ENCODE measurements around the gene SMYD3. TPM values are rescaled to one million over a fixed set of nuclear protein-coding genes. Genes with fewer than 3 reads are reported as not detected.
"Not testable (repeated sequence)": the region's sequence is repeated elsewhere in the genome, so short reads cannot be mapped to it uniquely, and the experiment has no call there.

SMYD3 gene
- total RNA-seq, 1 donor from 2014 or later, result 17.3 TPM

- no peak for DNase-seq (ENCODE audit: low read depth in 2 of 2)
Measured at GRCh38 chr1:245742896-245743295, 764.2 kb downstream of the SMYD3 start.

- DNase-seq (ENCODE audit: low read depth in 2 of 2), result not testable (repeated sequence)
Measured at GRCh38 chr1:245740336-245740735, 766.7 kb downstream of the SMYD3 start.

DNA sequence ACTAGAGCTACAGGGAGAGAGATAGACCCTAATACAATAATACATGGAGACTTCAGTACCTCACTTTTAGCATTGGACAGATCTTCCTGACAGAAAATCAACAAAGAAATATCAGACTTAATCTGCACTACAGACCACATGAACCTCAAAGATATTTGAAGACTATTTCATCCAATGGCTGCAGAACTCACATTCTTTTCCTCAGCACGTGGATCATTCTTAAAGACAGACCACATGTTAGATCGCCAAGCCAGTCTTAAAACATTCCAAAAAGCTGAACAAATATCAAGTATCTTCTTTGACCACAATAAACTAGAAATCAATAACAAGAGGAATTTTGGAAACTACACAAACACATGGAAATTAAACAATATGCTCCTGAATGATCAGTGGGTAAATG, 776.3 kb downstream of the SMYD3 start:
- DNase-seq (ENCODE audit: low read depth in 2 of 2), result no peak

DNA sequence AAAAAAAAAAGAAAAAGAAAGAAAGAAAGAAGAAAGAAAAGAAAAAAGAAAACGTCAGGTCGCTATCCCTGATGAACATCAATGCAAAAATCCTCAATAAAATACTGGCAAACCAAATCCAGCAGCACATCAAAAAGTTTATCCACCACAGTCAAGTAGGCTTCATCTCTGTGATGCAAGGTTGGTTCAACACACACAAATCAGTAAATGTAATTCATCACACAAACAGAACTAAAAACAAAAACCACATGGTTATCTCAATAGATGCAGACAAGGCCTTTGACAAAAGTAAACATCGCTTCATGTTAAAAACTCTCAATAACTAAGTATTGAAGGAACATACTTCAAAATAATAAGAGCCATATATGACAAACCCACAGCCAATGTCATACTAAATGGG, 779.0 kb downstream of the SMYD3 start:
- not testable (repeated sequence) for DNase-seq (ENCODE audit: low read depth in 2 of 2)

GRCh38 chr1:245721488-245721887, 785.6 kb downstream of the SMYD3 start:
- DNase-seq (ENCODE audit: low read depth in 2 of 2), result no peak

DNA sequence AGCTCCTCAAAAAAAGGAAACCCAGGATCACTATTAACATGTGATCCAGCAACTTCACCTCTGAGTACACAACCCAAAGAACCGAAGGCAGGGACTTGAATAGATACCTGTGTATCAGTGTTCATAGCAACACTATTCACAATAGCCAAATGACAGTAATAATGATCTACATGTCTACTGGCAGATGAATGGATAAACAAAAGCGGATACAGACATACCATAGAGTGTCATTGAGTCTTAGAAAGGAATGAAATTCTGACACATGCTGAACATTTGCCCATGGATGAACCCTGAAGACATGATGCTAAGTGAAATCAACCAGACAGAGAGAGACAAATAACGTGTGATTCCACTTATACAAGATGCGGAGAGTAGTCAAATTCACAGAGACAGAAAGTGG, 788.1 kb downstream of the SMYD3 start:
- DNase-seq (ENCODE audit: low read depth in 2 of 2), result no peak

GRCh38 chr1:245718123-245718522, 789.0 kb downstream of the SMYD3 start:
- no peak for DNase-seq (ENCODE audit: low read depth in 2 of 2)

GRCh38 chr1:245717611-245718010, 789.5 kb downstream of the SMYD3 start:
- no peak for DNase-seq (ENCODE audit: low read depth in 2 of 2)

DNA sequence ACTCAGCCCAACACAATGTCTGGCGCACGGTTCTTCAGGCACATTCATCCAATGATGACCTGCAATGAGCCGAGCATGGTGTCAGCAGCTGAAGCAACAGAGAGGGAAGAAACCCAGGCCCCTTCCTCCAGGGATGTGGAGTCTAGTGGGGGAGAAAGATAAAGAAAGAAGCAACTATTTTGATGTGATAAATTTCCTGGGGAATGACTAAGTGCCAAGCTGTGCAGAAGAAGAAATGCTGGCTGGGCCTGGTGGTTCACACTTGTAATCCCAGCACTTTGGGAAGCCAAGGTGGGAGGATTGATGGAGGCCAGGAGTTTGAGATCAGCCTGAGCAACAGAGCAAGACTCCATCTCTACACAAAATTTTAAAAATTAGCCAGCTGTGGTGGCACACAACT, 790.5 kb downstream of the SMYD3 start:
- DNase-seq (ENCODE audit: low read depth in 2 of 2), result no peak

- peak in 1 of 2 donors; percentile 4 for DNase-seq (ENCODE audit: low read depth in 2 of 2)
Measured at GRCh38 chr1:245715970-245716369, 791.1 kb downstream of the SMYD3 start.

GRCh38 chr1:245715291-245715701, 791.8 kb downstream of the SMYD3 start:
- no peak for DNase-seq (ENCODE audit: low read depth in 2 of 2)

GRCh38 chr1:245714027-245714426, 793.1 kb downstream of the SMYD3 start:
- DNase-seq (ENCODE audit: low read depth in 2 of 2), result not testable (repeated sequence)

DNA sequence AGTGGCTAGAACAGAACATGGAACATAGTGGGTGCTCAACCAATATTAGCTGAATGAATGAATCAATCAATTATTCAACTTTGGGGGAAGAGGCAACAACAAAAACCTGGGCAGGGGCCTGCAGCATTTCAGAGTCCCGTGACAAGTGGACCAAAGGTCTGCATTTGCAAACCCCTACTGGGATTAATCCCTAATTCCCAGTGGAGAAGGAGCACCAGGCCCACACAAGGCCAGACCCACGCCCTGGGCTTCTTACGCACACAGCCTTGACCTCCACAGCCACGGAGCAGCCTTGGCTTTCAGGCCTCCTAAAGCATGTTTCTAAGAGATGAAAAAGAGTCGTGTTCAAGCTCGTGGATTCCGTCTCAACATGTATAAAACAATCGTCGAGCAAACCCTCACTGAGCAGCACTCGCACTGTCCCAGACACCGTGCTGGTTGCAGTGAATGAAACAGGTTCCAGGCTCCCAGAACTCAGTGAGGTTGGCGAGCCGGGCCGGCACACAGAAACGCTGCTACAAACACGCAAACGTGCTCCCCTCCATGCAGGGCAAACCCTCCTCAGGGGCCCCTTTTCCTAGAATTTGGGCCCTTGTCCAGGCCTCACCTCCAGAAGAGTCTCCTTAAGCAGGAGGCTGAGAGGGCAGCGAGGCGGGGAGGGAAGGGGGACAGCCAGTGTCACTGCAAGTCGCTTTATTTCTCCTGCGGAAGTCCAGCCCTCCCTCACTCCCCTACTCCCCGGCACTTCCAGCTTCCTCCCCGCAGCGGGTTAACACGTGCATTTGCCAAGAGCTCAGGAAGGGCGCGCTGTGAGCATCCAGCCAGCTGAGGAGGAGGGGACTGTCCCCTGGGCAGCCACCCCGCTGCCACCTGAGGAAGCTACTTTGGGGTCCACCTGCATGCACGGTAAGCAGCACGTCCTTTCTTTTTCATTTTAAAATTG, 795.8 kb downstream of the SMYD3 start:
- DNase-seq (ENCODE audit: low read depth in 2 of 2), result no peak

GRCh38 chr1:245707941-245708340, 799.1 kb downstream of the SMYD3 start:
- no peak for DNase-seq (ENCODE audit: low read depth in 2 of 2)

- DNase-seq (ENCODE audit: low read depth in 2 of 2), result peak in 1 of 2 donors; percentile 40
Measured at GRCh38 chr1:245704765-245705164, 802.3 kb downstream of the SMYD3 start.

DNA sequence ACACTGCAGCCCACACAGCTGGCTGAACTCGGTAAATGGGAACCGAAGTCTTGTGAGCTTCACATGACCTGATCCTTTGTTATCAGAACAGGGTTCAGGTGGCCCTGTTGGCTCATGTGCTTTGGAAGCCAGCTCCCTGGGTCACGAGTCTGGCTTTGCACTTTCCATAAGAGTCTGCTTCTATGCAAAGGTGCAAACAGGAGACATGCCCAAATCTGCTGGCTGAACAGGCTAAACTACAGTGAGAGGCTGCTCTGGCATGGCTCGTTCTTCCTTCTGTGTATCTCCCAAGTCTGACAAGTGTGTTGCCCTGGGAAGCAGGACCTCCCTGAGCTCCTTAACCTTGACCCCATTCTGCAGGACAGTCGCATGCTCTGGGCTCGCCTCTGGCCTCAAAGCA, 802.7 kb downstream of the SMYD3 start:
- no peak for DNase-seq (ENCODE audit: low read depth in 2 of 2)

DNA sequence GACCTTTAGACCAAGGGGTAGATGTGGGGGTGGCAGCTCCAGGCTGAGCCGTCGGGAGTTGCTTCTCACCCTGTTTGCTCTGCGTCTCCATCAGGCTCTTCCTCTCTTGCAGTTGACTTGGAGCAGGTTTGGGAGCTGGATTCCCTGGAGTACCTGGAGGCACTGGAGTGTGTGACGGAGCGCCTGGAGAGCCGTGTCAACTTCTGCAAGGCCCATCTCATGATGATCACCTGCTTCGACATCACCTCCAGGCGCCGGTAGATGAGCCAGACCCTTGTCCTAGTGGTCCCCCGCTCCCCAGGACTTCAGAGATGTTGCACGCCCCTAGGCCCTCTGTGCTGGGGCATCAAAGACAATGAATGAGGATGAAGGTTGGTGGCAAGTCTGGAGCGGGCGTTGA, 804.7 kb downstream of the SMYD3 start:
- no peak for DNase-seq (ENCODE audit: low read depth in 2 of 2)

GRCh38 chr1:245701631-245702030, 805.4 kb downstream of the SMYD3 start:
- no peak for DNase-seq (ENCODE audit: low read depth in 2 of 2)

DNA sequence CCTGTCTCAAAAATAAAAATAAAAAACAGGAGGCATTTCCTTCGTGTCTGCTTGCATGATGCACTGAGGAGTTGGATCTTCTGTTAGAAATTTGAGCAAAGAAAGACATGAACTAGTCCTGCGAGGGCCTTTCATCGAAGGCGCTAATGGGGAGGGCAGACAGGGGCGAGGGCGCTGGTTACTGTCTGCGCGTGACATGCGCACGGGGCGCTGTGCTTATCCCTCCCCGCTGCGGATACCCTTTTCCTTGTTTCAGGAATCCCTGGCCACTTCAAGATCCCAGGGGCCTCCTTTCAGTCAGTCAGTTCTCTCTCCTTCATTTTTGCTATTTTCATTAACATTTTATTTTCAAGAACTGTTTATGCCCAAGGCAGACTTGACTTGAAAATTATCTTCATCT, 806.4 kb downstream of the SMYD3 start:
- no peak for DNase-seq (ENCODE audit: low read depth in 2 of 2)

Measured in lung microvascular endothelial cell (primary cell).